Measurements from ENCODE around the gene LARP4B. TPM values are rescaled to one million over a fixed set of nuclear protein-coding genes. Genes with fewer than 3 reads are reported as not detected.

The LARP4B gene
- total RNA-seq, 1 donor from 2014 or later = 72.9 TPM

- intact Hi-C loops (cut with micrococcal nuclease) = no loop called here
- ATAC-seq (no peak), DNase-seq (peak; percentile 57)
Measured at GRCh38 chr10:930625-931325, 730 bp downstream of the LARP4B start.

DNA sequence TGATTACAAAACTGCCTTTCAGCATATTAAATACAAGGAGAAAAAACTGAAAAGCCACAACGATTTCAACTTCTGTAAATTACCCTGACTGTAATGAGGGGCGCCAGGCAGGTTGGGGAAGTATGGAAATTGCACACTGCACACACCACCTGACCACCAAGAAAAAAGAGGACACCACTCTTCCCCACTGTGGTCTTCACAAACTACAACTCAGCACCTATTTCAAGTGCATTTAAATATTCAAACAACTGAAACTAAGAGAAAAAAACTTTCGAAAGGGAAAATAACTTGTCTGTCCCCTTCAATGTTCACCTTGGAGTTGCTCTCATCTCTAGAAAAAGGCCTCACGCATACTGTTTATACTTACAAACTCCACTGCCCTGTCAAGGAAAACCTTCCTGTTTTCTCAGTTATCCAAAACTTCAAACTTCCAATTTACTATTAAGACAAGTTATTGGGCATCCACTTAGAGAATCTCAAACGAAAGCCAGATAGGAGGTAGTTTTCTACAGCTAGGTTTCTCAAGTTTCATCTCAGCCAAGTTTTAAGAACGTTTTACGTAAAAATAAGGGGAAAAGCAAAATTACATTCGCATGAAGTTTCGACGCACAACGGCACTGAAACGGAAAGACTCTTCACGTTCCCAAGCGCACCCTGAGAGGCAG, 1.4 kb downstream of the LARP4B start:
- intact Hi-C loops (cut with micrococcal nuclease) = no loop called here

DNA sequence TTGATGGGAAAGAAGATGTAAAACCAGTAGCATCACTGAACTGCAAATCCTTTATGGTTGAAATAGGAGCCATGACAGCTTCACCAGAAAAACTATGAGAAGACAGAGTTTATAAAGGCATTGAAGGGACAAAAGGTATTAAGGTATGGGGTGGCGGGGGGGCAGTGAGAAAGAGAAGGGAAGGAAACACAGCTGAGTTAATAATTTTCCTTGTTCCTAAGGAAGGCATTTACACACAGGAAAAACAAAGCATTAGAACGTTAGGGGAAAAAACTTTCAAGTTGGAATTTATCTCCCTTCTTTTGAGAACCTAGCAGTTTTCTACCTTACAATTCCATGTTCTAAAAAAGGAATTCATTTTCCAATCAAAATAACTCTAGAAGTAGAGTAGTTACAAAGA, 4.4 kb downstream of the LARP4B start:
- ATAC-seq = no peak
- intact Hi-C loops (cut with micrococcal nuclease) = no loop called here
- DNase-seq = no peak

More for the DNA sequence above, 1.4 kb downstream of the LARP4B start:
- ATAC-seq (no peak), DNase-seq (no peak)

DNA sequence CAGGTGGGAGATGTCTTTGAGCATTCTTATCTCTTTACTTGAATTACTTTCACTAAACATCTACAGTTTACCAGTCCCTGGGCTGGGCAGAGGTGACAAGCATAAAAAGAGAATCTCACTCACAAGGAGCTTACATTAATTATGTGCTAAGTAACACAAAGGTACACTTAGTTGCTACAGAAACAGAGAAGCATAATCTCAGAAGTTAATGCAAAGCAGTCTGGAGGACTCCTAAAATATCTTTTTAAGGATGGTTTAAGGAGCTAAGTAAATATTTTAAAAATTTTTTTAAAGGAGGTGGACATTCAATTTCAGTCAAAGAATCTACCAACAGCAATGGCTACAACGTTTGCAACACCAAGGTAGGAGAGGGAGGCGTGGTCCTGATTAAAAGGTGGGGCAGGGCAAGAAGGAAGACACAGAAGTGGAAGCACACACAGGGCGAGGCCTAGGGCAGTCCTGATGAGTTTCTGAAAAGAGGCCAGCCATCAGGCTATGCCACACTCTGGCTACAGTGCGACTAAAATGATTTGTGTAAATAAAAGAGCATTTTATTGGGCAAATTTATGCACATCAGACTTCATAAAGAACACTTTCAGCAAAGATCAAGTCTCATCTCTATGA, 5.3 kb downstream of the LARP4B start:
- intact Hi-C loops (cut with micrococcal nuclease) = no loop called here
- DNase-seq (no peak), ATAC-seq (no peak)

- no peak for ATAC-seq
- no peak for DNase-seq
- intact Hi-C loops (cut with micrococcal nuclease) = no loop called here
Measured at GRCh38 chr10:924524-924859, 7.0 kb downstream of the LARP4B start.

DNA sequence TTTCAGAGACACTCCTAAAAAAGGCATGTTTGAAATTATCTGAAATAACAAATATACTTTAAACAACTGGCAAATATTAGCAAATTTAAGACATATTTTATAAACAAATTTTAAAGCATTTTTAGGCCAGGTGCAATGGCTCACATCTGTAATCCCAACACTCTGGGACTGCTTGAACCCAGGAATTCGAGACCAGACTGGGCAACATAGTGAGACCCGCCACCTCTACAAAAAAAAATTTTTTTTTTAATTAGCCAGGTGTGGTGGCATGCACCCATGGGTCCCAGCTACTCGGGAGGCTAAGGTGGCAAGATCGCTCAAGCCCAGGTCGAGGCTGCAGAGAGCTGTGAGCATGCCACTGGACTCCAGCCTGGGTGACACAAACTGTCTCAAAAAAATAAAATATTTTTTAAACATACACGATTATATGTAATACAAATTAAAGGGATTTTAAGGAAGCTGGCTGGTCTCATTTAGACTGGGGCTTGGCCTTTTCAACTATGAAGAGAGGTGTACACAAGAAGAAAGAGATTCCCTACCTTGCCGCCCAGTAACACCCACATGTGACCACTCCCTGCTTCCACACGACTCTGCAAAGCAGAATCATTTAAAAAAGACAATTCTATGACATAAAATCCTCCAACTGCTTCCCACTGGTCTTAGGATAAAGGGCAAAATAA, 7.5 kb downstream of the LARP4B start:
- ATAC-seq (no peak), DNase-seq (no peak)
- intact Hi-C loops (cut with micrococcal nuclease) = no loop called here

DNA sequence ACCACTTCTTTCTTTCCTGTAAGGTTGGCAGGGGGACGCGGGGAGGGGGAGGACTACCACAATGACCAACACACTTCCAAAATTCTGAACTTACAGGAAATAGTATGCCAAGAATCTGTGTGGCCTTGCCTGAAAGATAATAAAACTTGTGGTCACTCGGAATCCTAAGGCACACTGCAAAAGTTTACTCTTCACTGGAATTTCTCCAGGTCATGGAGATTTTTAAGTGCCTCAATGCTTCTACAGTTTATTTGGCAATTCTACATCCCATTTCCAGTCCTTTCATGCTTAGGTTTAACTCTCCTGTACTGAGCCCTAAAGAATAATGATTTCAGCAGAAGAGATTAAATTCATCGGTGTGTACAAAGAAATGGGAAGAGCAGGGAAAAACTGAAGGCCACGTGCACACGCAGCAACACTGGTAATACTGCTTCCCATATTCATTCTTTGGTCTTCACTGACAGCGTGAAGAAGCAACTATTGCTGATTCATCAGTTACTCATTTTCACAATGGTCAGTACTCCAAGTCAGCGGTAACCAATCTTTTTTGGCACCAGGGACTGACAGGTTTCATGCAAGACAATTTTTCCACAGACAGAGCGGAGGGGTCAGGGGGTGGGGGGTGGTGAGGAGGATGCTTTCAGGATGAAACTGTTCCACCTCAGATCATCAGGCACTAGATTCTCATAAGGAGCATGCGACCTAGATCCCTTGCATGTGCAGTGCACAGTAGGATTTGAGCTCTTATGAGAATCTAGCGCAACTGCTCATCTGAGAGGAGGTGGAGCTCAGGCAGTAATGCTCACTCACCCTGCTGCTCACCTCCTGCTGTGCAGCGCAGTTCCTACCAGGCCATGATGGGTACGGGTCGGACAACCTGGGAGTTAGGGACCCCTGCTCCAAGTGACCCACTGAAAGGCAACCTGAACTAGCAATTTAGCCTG, 9.8 kb downstream of the LARP4B start:
- no peak for DNase-seq
- intact Hi-C loops (cut with micrococcal nuclease) = no loop called here

GRCh38 chr10:920450-920849, 11.1 kb downstream of the LARP4B start:
- ATAC-seq = peak; percentile 71
- intact Hi-C loops (cut with micrococcal nuclease) = no loop called here

More for the DNA sequence above, 9.8 kb downstream of the LARP4B start:
- no peak for ATAC-seq

DNA sequence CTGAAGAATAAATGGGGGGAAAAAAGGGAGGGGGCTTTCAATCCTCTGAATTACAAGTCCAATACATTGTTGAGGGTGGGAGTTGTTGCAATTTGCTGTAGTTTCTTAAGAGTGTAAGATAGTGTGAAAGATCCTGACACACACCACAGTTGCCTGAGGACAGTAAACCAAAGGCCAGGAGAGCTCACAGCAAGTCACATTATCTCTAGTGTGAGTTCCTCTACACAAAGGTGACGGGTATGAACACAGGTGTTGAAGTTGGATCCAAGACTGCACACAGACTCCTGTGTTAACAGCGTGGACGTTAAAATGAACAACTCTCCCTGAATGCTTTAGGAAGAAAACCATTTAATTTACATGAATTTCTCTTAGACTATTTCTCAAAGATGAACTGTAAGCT, 12.0 kb downstream of the LARP4B start:
- intact Hi-C loops (cut with micrococcal nuclease) = no loop called here
- ATAC-seq (peak; percentile 35), DNase-seq (no peak)

More at GRCh38 chr10:920450-920849, 11.1 kb downstream of the LARP4B start:
- no peak for DNase-seq

- intact Hi-C loops (cut with micrococcal nuclease) = no loop called here
- ATAC-seq = no peak
Measured at GRCh38 chr10:917999-918398, 13.5 kb downstream of the LARP4B start.

DNA sequence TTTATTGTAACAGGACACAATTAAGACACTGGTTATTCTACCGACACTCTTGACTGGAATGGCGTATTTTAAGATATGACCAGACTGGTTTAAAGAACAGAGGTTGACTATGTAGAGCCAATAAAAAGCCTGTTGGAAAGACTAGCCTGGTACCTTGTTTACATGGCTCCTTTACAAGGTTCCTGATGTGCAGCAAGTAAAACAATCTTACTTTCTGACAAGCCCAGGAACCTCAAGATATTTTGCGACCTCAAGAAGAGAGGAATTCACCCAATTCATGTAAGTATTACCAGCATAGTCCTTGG, 14.1 kb downstream of the LARP4B start:
- no peak for ATAC-seq
- DNase-seq = no peak
- intact Hi-C loops (cut with micrococcal nuclease) = no loop called here

More at GRCh38 chr10:917999-918398, 13.5 kb downstream of the LARP4B start:
- no peak for DNase-seq

- intact Hi-C loops (cut with micrococcal nuclease) = no loop called here
- no peak for DNase-seq
- no peak for ATAC-seq
Measured at GRCh38 chr10:916716-917415, 14.6 kb downstream of the LARP4B start.

DNA sequence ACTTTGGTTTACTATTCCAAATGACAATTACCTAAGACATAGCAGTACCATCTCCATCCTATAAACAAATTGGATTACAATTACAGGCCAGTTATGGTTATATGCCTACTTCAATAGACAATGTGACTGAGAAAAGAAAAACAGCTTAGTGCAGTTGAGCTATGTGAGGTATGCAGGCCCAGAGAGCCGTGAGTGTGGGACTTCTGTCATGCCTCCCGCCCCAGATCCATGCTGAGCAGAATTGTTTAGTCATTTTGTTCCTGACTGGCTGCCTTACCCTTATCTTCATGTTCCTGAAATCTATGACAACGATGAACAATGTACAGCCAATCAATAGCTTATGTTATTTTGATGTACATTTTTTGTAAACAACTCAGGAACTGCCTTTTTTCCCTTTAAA, 21.7 kb downstream of the LARP4B start:
- intact Hi-C loops (cut with micrococcal nuclease) = no loop called here
- peak; percentile 42 for DNase-seq
- ATAC-seq = peak; percentile 88

- intact Hi-C loops (cut with micrococcal nuclease) = no loop called here
- ATAC-seq = no peak
- DNase-seq = no peak
Measured at GRCh38 chr10:905972-906371, 25.5 kb downstream of the LARP4B start.

- intact Hi-C loops (cut with micrococcal nuclease) = no loop called here
- no peak for ATAC-seq
- DNase-seq = no peak
Measured at GRCh38 chr10:905503-905902, 26.0 kb downstream of the LARP4B start.

DNA sequence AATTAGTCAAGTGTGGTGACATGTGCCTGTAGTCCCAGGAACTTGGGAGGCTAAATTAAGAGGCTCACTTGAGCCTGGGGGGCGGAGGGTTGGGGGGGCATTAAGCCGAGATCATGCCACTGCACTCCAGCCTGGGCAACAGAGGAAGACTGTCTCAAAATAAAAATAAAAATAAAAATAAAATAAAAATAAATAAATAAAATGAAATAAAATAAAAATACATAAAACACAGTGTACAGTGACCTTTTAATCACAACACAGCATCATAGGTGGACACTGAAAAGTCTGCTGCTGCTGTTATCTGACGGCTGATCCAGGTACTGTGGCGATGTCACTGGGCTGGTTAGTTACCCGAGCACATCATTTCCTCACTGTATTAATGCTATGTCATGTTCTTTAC, 27.1 kb downstream of the LARP4B start:
- intact Hi-C loops (cut with micrococcal nuclease) = no loop called here
- ATAC-seq = no peak
- no peak for DNase-seq

DNA sequence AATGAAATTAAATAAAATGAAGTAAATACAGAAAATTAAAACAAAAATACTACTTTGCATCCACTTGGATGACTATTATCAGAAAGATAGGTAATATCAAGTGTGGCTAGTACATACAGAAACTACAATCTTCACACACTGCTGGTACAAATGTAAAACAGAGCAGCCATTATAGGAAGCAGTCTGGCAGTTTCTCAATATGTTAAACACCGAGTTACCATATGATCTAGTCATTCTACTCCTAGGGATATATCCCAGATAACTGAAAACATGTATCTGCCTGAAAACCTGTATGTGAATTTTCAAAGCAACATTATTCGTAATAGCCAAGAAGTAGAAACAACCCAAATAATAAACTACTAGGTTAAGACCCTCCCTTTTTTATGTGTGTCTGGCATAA, 33.4 kb downstream of the LARP4B start:
- no peak for DNase-seq
- no peak for ATAC-seq
- intact Hi-C loops (cut with micrococcal nuclease) = no loop called here

DNA sequence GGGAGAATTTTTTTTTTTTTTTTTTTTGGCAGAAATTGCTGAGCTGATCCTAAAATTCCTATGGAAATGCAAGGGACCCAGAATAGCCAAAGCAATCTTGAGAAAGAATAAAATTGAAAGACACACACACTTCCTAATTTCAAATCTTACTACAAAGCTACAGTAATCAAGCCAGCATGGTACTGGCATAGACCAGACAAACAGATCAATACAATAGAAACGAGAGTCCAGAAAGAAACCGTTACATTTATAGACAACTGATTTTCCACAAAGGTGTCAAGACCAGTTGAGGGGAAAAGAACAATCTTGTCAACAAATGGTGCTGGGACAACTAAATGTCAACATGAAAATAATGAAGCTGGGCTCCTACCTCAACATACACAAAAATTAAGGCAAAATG, 34.5 kb downstream of the LARP4B start:
- ATAC-seq (no peak), DNase-seq (no peak)
- intact Hi-C loops (cut with micrococcal nuclease) = no loop called here

GRCh38 chr10:895324-895723, 36.2 kb downstream of the LARP4B start:
- no peak for DNase-seq

More at GRCh38 chr10:895324-895723, 36.2 kb downstream of the LARP4B start:
- intact Hi-C loops (cut with micrococcal nuclease) = no loop called here
- ATAC-seq = no peak
